CD4-positive, alpha-beta T cell treated with Interleukin-12 subunit alpha and Interleukin-12 subunit beta, for 1 hour (primary cell): Measurements from ENCODE around the gene INO80D.
"Not testable (repeated sequence)": the region's sequence is repeated elsewhere in the genome, so short reads cannot be mapped to it uniquely, and the experiment has no call there.

Experiments used
- DNase-seq: peaks from one replicate; pipeline ENCODE4 v3.0.0-alpha.2; 2020

Gene INO80D

DNA sequence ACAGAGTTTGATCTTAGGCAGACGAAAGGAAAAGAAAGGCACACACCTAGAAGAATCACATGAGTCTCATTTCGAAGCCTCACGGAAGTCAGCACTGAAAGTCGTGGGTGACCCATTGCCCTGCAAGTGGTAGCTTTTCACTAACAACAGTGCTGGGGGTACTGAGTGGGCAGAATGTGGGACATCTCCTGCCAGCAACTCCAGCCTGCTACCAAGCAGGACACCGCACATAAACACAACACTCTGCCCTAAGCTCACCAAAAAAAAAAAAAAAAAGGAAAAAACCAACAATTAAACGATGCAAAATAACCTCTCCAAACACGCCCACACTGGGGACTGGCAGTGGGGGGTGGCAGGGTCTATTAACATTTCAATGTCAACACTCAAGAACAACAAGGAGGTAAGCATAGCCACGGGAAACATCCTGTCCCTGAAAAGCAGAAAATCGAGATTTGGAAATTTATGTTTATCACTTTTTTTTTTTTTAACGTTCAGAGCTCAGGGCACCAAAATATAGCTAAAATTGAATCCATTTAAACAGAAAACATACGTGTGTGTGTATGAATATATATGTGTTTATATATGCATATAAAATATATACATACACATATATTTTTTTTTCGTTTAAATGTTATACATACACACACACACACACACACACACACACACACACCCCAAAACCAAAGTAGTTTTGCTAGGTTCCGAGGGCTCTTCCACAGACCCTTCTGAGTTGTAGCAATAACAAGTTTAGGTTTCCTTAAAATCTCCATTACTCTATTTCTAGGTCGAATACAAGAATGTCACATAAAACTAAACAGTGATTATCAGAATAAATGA lies 2.2 kb downstream of the INO80D start:
- DNase-seq, result peak; percentile 33

- DNase-seq, result no peak
Measured at GRCh38 chr2:206082298-206082843, 3.6 kb downstream of the INO80D start.

GRCh38 chr2:206080927-206081326 lies 5.0 kb downstream of the INO80D start:
- DNase-seq, result no peak

- no peak for DNase-seq
Measured at GRCh38 chr2:206079699-206080465, 6.1 kb downstream of the INO80D start.

DNA sequence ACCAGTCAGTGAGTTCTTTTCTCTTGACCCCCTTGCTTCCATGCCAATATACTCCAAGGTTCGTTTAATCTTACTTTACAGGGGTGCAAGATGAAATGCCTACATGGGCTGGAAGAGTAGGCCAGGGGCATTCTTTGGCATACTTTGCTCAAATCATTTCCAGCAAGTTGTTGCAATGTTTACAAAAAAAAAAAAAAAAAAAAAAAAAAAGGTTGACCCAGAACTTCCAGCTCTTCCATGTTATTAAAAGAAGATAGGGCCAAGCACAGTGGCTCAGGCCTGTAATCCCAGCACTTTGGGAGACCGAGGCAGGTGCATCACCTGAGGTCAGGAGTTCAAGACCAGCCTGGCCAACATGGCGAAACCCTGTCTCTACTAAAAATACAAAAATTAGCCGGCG lies 8.1 kb downstream of the INO80D start:
- DNase-seq, result not testable (repeated sequence)

DNA sequence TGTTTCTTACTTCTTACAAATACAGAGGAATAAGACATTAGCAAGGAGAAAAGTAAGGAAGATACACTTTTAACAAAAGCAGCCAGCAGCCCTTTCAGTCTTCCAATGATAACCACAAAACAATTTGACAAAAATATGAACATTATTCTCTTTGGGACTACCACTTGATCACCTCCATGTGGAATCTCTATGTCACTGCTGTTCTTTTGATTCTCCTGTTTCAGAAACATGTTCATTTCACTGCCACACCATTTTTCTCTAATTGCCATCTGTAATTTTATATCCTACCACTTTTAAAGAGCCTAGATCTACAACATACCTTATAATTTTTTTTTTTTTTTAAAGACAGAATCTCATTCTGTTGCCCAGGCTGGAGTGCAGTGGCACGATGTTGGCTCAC lies 10.9 kb downstream of the INO80D start:
- no peak for DNase-seq

DNA sequence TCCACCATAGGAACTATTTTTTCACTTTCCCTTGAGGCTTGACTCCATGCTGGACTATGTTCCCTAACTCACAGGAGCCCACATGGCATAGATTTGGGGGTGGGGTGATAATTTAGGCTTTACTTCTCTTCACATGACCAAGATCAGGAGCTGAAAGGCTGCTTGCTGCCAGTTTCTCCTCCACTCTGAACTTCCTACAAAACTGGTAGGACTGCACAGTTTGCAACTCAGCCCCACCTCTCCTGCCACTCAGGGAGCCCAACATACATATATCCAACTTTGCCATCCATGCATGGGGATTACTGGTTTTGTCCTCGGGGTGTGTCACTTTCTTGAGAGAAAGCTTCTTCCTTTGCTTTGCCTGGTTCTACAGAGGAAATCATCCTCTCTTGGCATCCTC lies 14.2 kb downstream of the INO80D start:
- DNase-seq, result no peak

DNA sequence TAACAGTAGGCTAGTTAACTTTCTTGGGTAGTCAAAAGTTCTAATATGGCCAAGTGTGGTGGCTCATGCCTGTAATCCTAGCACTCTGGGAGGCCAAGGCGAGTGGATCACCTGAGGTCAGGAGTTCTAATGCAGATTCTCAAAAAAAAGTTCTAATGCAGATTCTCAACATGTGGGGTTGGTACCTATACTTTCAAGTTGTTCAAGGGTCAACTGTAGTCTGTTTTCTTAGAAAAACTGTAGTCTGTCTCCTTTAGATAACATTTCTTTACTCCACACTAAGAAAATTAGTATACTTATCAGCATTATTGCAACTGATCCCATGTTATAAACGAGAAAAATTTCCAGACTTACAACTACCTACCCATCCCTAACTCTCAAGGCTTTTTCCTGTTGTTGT lies 16.6 kb downstream of the INO80D start:
- DNase-seq, result no peak

DNA sequence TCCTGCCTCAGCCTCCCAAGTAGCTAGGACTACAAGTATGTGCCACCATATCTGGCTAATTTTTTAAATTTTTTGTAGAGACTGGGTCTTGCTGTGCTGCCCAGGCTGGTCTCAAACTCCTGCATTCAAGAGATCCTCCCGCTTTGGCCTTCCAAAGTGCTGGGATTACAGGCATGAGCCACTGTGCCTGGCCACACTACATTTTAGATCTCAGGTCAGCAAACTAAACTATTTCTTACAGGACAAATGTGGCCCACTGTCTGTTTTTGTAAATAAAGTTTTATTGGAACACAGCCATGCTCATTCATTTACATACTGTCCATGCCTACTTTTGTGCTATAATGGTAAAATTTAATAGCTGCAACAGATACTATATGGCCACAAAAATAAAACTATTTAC lies 17.8 kb downstream of the INO80D start:
- no peak for DNase-seq

DNA sequence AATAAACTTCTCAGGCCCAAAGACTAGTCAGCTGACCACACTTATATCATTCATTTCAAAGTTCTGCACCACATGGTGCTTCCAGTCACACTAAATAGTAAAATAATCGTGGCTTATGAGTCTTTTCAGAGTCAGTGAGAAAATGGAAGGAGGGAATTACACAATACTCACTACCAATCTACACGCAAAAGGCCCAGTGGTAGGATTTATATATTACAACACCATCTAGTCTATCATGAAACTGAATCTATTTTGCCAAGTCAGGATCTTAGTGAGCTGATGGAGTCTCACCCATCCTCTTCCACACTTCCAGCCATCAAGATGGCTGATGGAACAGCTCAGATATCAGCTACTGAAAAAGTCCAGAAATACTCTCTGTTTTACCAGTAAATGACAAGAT lies 21.9 kb downstream of the INO80D start:
- DNase-seq, result no peak

- DNase-seq, result no peak
Measured at GRCh38 chr2:206063635-206064034, 22.3 kb downstream of the INO80D start.

GRCh38 chr2:206062724-206063123 lies 23.2 kb downstream of the INO80D start:
- DNase-seq, result no peak

DNA sequence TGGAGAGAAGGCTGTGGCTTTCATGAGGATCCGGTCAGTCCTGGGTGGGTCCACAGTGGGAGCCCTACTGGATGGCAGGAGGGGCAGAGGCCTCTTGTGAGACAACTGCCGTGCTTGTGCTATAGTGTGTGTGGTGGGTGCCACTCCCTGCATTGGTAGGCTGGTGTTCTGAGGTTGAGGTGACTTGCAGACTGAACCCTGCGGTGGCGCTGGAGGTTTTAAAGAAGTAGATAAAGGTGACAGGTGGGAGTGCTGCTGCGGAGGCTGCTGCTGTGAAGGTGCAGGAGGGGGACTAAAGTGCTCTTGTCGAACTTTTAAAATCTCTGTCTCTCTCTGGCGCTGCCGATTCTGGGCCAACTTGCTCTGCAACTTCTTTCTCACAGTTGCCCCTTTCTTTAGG lies 29.7 kb downstream of the INO80D start:
- DNase-seq, result no peak

DNA sequence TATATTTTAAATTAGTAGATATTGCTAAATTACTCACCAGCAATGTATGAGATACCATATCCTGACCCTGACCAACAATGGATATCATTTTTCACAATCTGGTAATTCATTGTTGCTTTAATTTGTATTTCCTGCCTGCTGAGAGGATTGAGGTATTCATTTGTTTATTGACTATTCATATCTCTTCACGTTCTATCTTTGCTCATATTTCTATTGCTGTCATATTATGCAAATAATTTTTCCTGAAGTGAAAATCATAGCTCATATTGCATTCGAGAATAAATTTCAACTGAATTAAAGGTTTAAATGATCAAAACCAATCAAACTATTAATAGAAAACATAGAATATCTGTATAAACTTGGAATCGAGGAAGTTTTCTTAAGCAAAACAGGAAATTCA lies 31.0 kb downstream of the INO80D start:
- DNase-seq, result no peak

- DNase-seq, result no peak
Measured at GRCh38 chr2:206051912-206052311, 34.1 kb downstream of the INO80D start.

DNA sequence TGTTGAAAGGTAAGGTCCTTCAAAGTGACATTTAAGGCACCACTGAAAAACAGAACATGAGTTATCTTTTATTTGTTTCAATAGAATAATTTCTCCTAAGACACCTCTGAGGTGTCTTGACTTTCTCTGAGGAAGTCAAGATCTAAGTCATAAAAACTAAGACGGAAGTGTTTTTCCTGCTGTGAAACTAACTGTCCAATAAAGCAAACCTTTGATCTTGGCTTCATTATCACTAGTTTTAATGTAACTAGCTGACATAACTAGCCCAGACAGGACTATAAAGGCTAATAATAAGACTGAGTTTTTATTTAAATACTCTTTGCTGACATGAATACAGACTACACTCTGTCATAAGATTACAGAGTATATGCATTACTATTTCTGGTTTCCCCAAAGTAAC lies 36.6 kb downstream of the INO80D start:
- DNase-seq, result no peak

GRCh38 chr2:206045251-206045650 lies 40.7 kb downstream of the INO80D start:
- DNase-seq, result no peak

GRCh38 chr2:206040525-206040924 lies 45.4 kb downstream of the INO80D start:
- DNase-seq, result no peak

DNA sequence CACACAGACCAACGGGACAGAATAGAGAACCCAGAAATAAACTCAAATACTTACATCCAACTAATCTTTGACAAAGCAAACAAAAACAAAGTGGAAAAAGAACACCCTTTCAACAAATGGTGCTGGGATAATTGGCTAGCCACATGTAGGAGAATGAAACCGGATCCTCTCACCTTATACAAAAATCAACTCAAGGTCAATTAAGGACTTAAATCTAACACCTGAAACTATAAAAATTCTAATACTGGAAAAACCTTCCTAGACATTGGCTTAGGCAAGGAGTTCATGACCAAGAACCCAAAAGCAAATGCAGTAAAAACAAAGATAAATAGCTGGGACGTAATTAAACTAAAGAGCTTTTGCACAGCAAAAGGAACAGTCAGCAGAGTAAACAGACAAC lies 50.6 kb downstream of the INO80D start:
- not testable (repeated sequence) for DNase-seq

DNA sequence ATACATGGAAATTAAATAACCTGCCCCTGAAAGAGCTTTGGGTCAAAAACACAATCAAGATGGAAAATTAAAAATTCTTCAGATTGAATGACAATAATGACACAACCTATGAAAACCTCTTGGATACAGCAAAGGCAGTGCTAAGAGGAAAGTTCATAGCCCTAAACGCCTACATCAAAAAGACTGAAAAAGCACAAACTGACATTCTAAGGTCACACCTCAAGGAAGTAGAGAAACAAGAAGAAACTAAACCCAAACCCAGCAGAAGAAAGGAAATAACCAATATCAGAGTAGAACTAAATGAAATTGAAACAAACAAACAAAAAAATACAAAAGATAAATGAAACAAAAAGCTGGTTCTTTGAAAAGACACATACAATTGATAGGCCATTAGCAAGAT lies 52.5 kb downstream of the INO80D start:
- DNase-seq, result not testable (repeated sequence)

DNA sequence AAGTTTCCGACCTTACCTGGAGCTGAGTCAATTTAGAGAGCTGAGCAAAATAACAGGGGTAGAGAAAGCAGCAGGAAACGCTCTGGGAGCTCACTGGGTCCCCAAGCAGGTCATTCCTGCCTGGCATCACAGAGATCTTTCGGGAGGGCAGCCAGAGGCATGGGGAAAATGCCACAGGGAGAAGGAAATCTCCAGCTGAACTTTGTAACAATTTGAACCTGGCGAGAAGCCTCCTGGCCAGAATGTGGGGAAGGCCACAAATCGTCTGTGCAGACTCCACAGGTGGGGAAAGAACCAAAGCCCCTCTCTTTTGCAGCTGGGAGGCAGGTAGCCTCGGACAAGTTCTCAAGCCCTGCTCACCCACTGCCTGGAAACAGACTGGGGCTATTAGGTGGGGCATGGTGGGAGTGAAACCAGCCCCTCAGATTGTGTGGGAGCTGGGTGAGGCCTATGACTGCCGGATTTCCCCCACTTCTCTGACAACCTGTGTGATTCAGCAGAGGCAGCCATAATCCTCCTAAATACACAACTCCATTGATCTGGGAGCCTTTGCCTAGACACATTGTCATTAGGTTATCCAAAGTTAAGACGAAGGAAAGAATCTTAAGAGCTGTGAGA lies 53.9 kb downstream of the INO80D start:
- no peak for DNase-seq

GRCh38 chr2:206031162-206031784 lies 54.7 kb downstream of the INO80D start:
- DNase-seq, result no peak

DNA sequence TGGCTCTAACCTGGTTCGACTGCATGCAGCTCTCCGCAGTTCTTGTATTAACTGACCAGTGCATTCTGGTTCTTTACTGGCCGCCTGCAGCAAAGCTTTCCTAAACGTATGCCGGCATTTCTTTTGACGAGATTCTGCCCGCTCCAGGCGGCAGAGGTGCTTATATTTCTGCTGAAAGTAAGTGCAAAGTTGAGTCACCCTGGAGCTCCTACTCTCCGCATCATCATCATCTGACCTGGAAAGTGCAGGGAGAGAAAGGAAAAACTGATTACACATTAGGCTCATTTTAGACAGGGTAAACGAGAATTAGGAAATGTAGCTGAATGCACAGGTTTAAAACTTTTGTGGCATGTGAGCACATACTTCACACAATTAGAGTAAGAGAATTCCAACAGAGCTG lies 57.9 kb downstream of the INO80D start:
- DNase-seq, result no peak
